Vagina (tissue), 2 donors: ENCODE measurements around the gene S100A8.

Experiments used
- POLR2A ChIP-seq, 2 donors: fragments of 450-650 bp; IDR thresholded peaks; one replicate each; pipeline ENCODE4 v1.6.1; 2017; ENCODE audit warnings: antibody characterized with exemption in 2 of 2, mild to moderate bottlenecking in 2 of 2, moderate library complexity in 2 of 2
- TF ChIP-seq, protein P1 (sequence below), 3 experiments: fragments of 450-650 bp in 2 of 3; fragments of 200-600 bp in 1 of 3; sonication (generic) in 1 of 3; IDR thresholded peaks; one replicate each; pipeline ENCODE4 v1.5.1; 2017 to 2019; ENCODE audit warnings: antibody characterized with exemption in 3 of 3, mild to moderate bottlenecking in 2 of 3, moderate library complexity in 2 of 3

DNA sequence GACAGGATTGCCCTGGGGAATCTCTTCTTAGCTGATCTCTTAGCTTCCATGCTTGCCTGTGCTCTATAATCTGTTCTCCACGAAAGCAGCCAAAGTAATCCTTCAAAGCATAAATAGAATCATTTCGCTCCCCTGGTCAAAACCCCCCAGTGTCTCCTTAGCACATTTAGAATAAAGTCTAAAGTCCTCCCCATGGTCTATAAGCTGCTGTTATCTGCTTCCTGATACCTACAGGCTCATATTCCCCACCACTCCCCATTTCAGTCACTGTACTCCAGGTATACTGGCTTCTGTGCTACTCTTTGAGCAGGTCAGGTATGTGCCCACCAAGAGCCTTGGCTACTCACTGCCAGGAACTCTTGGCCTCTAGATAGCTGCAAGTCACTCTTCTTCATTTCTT lies 18.3 kb downstream of the S100A8 start:
- TF ChIP-seq, protein P1, sequence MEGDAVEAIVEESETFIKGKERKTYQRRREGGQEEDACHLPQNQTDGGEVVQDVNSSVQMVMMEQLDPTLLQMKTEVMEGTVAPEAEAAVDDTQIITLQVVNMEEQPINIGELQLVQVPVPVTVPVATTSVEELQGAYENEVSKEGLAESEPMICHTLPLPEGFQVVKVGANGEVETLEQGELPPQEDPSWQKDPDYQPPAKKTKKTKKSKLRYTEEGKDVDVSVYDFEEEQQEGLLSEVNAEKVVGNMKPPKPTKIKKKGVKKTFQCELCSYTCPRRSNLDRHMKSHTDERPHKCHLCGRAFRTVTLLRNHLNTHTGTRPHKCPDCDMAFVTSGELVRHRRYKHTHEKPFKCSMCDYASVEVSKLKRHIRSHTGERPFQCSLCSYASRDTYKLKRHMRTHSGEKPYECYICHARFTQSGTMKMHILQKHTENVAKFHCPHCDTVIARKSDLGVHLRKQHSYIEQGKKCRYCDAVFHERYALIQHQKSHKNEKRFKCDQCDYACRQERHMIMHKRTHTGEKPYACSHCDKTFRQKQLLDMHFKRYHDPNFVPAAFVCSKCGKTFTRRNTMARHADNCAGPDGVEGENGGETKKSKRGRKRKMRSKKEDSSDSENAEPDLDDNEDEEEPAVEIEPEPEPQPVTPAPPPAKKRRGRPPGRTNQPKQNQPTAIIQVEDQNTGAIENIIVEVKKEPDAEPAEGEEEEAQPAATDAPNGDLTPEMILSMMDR (IDR thresholded peaks at IDR 0.05) = no peak
- TF ChIP-seq POLR2A (IDR thresholded peaks at IDR 0.05) = no peak
